Umbilical cord (tissue), 2 donors: ENCODE results near the gene OGFOD3. TPM values are rescaled to one million over a fixed set of nuclear protein-coding genes. Genes with fewer than 3 reads are reported as not detected.

ENCODE experiments used
- DNase-seq: peaks from one replicate; pipeline ENCODE4 v3.0.0-alpha.2; 2015; ENCODE audit warnings: low spot score
- total RNA-seq: library from RNA; depleted of rRNA; stranded (reverse); fragments of >200 nt; gene quantifications from one replicate; pipeline ENCODE4 v1.2.3, GENCODE V29; 2014; ENCODE audit warnings: low replicate concordance; ENCODE audit not compliant: insufficient read depth

OGFOD3 gene
- total RNA-seq, 1 donor from 2014 or later = 8.4 TPM

- DNase-seq = no peak
Observed at GRCh38 chr17:82407255-82407654, 11.1 kb downstream of the OGFOD3 start.

GRCh38 chr17:82406131-82406671 lies 12.2 kb downstream of the OGFOD3 start:
- no peak for DNase-seq

DNA sequence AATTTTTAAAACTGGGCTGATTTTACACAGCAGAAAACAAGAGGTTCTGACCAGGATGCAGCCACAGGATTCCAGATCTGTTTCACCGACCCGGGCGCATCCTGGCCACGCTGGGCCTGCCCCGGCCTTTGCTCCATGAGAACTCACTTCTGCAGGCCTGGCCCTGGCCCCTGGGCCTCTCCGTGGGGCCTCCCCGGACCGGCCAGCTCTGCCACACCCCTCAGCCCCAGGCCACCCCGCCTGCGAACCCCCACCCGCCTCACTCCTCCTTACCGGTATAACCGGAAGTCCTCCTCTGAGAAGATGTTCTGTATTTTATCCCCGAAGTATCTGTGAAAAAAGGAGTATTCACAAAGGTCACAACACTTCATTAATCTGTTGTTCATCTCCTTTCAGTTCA lies 13.3 kb downstream of the OGFOD3 start:
- no peak for DNase-seq

DNA sequence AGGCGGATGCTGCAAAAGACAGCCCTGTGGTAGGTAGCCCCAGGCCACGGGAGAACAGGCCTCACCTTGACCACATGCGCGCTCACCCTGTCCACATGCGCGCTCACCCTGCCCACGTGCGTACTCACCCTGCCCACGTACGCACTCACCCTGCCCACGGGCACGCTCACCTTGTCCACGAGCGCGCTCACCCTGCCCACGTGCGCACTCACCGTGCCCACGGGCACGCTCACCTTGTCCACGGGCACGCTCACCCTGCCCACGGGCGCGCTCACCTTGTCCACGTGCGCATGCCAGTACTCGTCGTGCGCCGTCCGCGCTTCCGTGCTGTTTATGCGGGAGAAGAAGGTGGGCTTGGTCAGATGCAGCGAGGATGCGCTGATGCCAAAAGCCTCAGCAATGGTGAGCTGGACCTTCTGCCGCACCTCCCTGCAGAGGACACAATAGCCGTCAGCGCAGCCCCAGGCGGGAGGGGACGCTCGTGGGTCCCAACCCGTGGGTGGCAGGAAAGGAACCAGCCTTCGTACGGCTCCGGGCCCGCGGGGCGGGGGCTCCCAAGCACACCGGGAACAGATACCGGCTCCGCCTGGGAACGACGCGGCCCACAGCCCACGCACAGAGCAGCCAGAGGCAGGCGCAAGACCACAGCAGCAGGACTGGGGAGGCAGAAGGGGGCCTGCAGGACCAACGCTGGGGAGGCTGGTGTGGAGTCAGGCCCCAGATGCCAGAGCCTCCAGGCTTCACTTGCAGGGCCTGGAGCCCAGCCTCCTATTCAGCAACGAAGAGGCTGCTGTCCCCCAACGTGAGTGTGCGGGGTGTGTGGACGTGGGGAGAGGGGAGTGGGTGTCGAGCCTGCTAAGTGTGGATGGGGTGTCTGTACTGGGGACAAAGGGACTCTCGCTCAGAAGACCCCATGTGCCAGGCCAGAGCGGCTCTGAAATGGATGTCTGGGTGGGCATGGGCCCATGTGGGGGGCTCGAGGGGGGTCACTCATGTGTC lies 14.4 kb downstream of the OGFOD3 start:
- no peak for DNase-seq

- DNase-seq = no peak
Observed at GRCh38 chr17:82402865-82403264, 15.5 kb downstream of the OGFOD3 start.

DNA sequence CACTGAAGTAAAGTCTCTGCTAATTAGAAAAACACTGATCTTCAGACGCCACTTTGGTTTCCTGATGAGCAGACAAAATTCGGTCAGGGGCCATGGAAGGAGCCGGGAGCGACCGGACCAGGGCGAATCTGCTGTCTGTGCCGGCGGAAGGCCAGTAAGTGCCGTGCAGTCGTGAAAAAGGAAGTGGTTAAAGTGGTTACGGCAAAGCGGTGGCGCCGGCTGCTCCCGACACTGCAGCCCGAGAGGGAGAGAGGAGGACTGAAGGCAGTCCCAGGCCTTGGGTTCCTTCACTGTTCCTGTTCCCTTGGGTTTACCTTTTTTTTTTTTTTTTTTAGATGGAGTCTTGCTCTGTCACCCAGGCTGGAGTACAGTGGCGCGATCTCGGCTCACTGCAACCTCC lies 17.6 kb downstream of the OGFOD3 start:
- no peak for DNase-seq

DNA sequence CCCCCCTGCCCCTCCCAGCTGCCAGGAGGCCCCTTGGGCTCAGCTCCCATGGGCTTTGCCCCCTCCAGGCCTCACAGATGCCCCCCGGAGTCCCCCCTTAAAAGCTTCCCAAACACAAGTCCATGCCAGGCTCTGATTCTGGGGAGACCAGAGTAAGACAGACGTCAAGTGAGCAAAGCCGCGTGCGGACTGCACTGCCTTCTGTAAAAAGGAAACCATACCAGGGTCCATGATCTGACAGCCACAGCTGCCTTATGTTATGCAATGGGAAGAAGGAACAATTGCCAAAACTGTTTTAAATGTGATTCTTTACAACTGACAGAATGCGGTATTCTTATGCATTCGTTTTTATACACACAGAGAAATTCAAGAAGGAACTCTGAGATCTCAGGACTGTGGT lies 18.2 kb downstream of the OGFOD3 start:
- peak; percentile 31 for DNase-seq

- no peak for DNase-seq
Observed at GRCh38 chr17:82399601-82400101, 18.7 kb downstream of the OGFOD3 start.

- peak; percentile 76 for DNase-seq
Observed at GRCh38 chr17:82399041-82399441, 19.3 kb downstream of the OGFOD3 start.

DNA sequence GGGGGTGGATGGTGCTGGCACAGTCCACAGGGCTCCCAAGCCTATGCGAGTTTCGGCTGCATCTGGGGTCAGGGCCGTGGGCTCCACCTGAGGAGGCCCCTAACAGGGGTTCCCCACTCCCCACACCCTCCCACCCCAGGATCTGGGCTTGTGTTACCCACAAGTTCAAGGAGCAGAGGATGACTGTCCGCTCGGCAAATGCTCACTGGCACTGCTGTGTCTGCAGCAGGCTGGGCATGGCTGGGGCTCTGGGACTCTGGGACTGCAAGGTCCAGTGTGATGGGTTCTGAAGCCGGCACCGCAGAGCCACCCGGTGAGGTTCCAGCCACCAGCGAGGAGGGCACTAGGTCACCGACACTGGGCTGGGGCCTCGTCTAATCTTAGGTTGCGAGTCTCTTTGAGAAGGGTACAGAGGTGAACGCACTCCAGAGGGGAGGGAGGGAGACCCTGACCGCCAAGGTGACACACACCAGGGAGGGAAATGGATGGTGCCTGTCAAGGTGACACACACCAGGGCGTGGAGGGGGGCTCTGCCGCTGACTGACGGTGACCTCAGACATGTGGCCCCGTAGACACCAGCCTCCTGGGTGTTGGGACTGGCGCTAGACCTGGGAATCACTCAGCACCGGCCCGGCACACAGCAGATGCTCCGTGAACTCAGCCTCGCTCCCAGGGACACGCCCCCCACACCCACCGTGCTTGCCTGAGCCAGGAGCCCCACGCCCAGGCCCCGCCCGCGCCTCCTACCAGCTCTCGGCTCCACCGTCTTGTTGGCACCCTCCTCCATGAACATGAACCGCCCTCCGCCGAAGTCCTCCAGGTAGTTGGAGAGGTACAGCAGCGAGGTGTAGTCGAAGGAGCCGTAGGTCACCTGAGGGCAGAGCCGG lies 20.7 kb downstream of the OGFOD3 start:
- no peak for DNase-seq

DNA sequence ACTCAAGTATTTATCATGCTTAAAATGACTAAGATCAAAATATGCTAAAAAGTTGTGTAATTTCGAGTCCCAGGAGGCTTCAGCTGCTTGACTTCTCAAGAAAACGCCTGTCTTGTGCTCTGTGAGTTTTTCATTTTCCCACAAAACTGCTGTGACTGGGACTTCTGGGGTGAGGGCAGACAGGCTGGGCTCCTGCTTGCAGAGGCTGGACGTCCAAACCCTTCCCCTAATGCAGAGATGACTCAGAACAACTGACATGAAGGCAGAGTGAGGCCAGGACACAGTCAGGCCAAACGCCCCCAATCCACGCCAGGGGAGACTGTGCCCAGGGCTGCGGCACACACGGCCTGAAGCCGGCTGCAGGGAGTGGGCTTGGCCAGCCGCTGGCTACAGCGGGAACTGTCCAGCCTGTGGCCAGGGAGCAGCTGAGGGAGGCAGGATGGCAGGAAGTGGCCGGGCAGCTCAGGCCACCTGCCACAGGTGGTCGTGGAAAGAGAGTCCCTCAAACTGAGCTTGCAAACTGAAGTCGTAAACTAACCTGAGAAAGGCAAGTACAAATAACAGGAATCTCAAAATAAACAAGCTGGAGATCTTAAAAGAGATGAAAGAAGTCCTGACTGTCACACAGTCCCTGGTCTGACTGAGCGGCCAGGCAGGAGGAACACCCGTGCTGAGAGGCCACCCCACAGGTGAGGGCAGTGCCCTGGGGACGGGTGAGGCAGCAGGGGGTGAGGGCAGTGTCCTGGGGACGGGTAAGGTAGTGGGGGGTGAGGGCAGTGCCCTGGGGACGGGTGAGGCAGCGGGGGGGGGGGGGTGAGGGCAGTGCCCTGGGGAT lies 21.6 kb downstream of the OGFOD3 start:
- DNase-seq = peak; percentile 45

- no peak for DNase-seq
Observed at GRCh38 chr17:82394278-82394677, 24.1 kb downstream of the OGFOD3 start.

DNA sequence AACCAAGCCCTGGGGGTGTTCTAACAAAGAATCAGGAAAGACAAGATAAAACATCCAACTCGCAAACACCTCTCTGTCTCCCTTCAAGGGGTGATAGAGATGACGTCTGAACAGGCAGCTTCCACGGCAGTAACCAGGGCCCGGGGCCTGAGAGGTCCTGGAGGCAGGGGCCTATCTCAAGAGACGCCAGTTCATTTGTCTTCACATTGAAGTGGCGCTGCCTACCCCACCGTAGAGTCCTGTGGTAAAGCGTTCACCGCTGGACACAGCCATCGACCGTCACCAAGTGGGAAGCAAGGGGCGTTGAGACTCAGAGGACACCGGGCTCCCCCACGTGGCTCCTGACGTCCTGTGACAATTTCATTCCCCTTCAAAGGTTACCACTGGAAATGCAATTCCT lies 25.4 kb downstream of the OGFOD3 start:
- DNase-seq = no peak

- no peak for DNase-seq
Observed at GRCh38 chr17:82392209-82392920, 26.0 kb downstream of the OGFOD3 start.

GRCh38 chr17:82391496-82392066 lies 26.8 kb downstream of the OGFOD3 start:
- DNase-seq = no peak

- DNase-seq = no peak
Observed at GRCh38 chr17:82390860-82391435, 27.4 kb downstream of the OGFOD3 start.

DNA sequence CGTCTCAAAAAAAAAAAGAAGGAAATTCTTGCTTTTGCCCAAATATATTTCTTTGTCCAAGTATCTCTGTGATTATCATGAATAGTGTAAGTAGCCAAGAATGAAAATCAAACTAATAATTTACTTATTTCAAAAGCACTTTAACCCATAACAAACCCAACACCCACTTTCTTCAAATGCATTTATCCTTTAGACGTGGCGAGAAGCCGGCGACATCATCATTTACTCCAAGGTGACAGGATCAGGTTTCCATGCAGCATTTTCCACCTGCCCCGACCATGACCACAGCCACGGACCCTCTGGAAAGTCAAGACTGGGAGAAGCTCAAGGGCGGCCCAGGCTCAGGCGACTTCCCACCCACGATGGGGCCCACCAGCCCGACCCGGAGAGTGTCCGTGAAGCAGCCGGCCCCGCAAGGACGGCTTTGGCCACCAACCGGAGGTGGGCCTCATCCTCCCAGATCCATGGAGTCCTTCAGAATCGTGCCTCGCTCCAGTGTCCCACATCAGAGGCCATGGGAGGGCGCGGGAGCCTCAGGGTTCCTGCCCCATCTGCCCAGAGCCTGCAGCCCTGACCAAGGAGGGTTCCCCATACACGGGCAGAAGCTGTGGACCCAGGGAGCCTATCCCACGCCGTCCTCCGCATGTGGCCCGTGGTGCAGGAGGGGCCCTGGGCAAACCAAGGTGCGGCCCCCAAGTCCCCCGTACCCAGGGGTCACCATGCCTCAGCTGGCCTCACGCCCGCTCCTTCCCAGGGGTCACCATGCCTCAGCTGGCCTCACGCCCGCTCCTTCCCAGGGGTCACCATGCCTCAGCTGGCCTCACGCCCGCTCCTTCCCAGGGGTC lies 28.1 kb downstream of the OGFOD3 start:
- DNase-seq = no peak

DNA sequence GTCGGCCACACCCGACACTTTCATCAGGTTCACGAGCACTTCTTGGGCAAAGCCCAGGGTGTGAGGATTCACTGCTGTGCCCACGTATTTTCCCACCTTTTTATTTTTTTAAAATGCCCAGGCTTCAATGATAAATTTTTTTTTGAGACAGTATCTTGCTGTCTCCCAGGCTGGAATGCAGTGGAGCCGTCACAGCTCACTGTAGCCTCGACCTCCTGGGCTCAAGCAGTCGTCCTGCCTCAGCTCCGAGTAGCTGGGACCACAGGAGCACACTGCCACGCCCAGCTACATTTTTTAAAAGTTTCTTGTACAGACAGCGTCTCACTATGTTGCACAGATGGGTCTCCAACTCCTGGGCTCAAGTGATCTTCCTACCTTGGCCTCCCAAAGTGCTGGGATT lies 29.0 kb downstream of the OGFOD3 start:
- DNase-seq = no peak

DNA sequence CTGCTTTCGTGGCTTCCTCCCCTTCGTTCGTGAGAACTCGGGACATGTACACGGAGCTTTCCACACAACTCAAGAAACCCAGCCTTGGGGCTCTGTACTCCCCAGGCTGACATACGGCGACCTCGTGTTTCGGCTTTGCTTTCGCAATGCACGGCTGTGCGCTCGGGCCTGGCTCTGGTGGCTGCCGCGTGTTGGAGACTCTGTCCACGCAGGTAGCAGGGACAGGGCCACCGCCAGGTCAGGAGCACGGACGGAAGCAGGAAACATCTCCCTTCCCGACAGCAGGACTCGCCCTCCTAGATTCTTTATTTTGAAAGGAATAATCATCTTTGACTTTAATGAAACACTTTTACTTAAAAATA lies 29.5 kb downstream of the OGFOD3 start:
- no peak for DNase-seq
